ENCODE measurements around the gene KLHL4.
"Not testable (repeated sequence)": the region's sequence is repeated elsewhere in the genome, so short reads cannot be mapped to it uniquely, and the experiment has no call there.

The KLHL4 gene

GRCh38 chrX:87517571-87518141 is at the start of gene KLHL4:
Gene KLHL4, plus strand, starts transcription at chrX:87517802. Its CDS starts 92 bp downstream, at chrX:87517894.
- DNase-seq = no peak

DNA sequence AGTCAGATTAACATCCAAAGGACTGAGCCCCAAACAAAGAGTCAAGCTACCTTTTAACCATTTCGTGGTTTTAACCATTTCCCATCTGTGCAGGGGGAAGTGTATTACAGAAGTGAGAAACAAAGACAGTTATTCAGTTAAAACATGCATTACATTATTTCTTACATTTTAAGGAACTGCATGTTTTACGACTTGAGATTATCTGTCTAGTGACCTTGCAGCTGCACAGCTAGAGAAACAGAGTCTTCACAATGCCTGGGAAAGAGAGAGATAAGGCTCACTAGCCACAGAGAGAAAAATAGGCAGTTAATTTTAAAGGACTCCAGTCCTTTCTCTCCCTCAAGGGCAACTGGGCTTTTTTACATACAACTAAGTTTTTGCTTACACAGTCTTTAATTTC is 48.7 kb upstream of the KLHL4 start:
- DNase-seq = no peak

- no peak for DNase-seq
Measured at GRCh38 chrX:87475793-87476192, 41.8 kb upstream of the KLHL4 start.

DNA sequence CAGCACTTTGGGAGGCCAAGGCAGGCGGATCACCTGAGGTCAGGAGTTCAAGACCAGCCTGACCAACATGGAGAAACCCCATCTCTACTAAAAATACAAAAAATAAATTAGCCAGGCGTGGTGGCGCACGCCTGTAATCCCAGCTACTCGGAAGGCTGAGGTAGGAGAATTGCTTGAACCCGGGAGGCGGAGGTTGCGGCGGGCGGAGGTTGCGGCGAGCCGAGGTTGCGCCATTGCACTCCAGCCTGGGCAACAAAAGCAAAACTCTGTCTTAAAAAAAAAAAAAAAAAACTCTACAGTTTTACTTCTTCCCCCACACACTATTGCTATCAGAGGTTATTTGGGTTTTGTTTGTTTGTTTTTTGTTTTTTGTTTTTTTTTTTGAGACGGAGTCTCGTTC is 38.9 kb upstream of the KLHL4 start:
- not testable (repeated sequence) for DNase-seq

DNA sequence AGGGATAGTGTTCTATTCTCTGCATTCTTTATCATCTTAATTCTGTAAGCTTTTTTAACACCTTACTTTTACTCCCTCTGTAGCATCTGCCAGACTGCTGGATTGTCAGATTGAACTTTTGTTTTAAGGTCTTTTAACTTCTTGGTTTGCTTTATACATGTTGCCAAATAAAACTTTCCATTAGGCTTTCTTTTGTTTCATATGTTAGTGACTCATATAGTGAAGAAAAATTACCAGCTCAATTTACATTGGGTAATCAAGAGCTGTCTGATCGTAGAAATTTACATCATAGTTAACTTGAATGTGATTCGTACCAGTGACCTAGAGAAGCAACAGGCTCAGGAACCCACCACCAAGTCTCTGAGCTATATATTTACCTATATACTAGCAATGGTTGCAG is 28.5 kb upstream of the KLHL4 start:
- DNase-seq = no peak

- no peak for DNase-seq
Measured at GRCh38 chrX:87515836-87516235, 1.8 kb upstream of the KLHL4 start.

GRCh38 chrX:87516717-87517121 is 883 bp upstream of the KLHL4 start:
- no peak for DNase-seq

DNA sequence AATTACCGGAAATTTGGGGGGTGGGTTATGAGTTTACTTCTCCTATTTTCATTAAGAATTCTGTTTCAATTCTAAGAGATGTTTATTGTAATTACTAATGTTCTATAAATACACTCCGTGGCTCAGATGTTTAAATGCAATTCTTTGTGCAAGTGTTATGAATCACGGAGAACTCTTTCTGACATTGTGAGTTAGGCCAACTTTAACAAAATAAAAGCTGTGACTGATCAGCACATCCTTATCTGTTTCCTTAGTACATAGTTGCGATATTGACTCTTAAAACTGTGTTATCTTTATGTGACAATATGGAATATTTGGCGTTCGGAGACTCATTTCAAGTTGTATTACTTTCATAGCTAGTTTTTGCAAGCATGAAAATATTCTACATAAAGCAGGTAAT is 902 bp downstream of the KLHL4 start:
- DNase-seq = no peak

GRCh38 chrX:87525771-87526229 is 8.2 kb downstream of the KLHL4 start:
- DNase-seq = no peak

GRCh38 chrX:87526281-87526680 is 8.7 kb downstream of the KLHL4 start:
- DNase-seq = no peak

DNA sequence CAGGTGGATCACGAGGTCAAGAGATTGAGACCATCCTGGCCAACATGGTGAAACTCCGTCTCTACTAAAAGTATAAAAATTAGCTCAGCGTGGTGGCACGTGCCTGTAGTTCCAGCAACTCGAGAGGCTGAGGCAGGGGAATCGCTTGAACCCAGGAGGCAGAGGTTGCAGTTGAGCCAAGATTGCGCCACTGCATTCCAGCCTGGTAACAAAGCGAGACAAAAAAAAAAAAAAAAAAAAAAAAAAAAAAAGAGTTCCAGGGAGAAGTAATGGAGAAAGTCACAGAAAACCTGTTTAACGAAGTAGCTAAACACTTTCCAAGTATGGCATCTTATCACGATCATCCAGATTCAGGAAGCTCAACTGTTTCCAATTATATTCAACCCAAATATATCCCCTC is 10.9 kb downstream of the KLHL4 start:
- DNase-seq = no peak

GRCh38 chrX:87571964-87572363 is 54.4 kb downstream of the KLHL4 start:
- no peak for DNase-seq

- DNase-seq = no peak
Measured at GRCh38 chrX:87572901-87573300, 55.3 kb downstream of the KLHL4 start.

DNA sequence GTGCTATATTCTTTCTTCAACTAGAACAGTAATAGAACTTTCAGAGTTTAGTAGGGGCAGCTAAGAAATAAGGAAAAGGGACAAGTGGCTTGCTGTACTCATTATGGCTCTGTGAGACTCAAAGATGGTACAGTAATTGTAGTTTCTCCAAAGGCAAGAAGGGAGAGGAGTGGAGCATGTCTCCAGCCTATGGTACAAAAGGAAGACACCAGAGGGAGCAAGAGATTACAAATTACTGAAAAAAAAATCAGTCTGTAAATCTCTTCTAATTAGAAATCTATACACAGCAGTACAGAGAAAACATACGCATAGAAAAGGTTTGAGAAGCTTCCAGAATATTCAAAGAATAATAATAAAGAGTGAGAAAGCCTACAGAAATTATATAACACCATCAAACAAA is 61.4 kb downstream of the KLHL4 start:
- DNase-seq = no peak

DNA sequence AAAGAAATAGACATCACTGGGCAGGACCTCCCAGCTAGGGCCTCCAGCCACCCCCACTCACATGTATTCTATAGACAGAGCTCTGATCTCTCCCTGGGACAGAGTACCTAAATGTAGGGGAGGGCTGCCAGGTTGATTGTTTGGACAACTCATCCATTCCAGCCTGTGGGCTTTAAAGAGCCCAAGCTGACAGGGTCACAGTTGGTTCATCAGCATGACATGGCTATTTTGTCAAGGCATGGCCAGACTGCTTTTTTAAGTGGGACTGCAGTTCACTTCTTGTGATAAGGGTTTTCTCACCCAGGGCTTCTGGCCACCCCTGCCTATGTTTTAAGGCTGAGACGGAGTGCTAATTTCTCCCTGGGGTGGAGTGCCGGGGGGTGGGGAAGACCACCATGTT is 63.3 kb downstream of the KLHL4 start:
- DNase-seq = no peak

DNA sequence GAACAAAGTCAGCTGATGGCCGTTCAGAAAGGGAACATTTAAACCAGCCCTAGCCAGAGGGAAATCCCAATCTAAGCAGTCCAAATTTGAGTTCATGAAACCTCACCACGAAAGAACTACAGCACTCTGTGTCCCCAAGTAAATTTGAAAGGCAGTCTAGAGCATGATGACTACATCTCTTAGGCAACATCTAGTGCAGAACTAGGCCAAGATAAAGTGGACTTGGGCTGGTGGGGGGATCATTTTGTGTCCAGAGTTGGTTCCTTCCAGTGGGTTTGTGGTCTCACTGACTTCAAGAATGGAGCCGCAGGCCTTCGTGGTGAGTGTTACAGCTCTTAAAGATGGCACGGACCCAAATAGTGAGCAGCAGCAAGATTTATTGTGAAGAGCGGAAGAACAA is 64.9 kb downstream of the KLHL4 start:
- DNase-seq = no peak

GRCh38 chrX:87583679-87584078 is 66.1 kb downstream of the KLHL4 start:
- DNase-seq = no peak

- no peak for DNase-seq
Measured at GRCh38 chrX:87616371-87616770, 98.8 kb downstream of the KLHL4 start.

DNA sequence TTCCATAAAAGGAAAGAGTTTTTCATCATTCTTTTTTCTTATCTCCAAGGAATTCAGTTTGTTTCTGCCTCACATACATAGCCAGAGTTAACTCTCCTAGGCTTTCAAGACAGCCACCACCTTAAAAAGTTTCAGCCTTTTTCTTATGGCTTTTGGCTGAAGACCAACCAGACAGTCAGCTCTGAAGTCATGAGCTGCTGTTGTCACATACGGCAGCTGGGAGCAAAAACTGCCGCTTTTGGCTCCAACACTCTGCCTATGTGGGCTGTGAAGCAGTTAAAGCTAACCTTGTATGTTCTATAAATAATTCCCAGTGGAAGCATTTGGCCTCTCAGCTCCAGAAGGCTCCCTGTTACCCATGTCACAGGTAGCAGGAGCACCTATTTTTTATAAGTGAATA is 104.1 kb downstream of the KLHL4 start:
- DNase-seq = no peak

- no peak for DNase-seq
Measured at GRCh38 chrX:87626996-87627395, 109.4 kb downstream of the KLHL4 start.

- no peak for DNase-seq
Measured at GRCh38 chrX:87634361-87634760, 116.8 kb downstream of the KLHL4 start.

DNA sequence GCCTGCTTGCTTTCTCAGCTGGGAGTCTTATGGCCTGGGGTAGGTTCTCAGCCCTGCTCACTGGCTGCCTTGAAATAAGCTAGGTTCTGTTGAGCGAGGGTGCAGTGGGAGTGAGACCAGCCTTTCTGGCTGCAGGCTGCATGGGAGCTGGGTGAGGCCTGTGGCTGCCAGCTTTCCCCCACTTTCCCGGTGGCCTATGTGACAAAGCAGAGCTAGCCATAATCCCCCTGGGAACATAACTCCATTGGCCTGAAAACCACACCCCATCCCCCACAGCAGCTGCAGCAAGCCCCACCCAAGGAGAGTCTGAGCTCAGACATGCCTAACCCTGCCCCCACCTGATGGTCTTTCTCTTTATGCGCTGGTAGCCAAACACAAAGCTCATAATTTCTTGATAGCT is 118.9 kb downstream of the KLHL4 start:
- DNase-seq = no peak

DNA sequence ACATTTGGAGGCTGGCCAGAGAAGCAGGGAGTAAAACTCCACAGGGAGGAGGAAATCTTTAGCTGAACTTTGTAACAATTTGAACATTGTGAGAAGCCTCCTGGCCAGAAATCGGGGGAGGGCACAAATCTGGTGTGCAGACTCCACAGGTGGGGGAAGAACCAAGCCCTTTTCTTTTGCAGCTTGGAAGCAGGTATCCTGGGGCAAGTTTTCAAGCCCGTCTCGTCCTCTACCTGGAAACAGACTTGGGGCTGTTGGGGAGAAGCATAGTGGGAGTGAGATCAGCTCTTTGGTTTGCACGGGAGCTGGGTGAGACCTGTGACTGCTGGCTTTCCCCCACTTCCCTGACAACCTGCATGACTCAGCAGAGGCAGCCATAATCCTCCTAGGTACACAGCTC is 123.8 kb downstream of the KLHL4 start:
- not testable (repeated sequence) for DNase-seq

GRCh38 chrX:87661761-87662160 is 144.2 kb downstream of the KLHL4 start:
- no peak for DNase-seq

GRCh38 chrX:87663421-87663820 is 145.8 kb downstream of the KLHL4 start:
- no peak for DNase-seq

DNA sequence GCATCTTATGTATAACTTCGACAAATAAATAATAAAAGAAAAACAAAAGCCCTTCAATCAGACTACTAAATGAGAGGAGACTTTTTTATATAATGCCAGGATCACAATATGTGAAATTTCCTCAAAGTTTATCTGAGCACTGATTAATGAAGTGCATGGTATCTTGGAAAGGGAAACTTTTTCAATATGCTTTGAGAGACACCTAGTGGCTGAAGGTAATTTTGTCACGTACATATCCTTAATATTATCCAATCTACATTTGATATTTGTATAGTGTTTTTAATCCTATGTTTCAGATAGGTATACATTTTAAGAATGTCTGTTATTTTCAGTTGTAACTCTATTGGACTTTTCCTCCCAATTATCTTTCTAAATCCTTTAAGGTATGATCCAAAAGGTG is 146.8 kb downstream of the KLHL4 start:
- no peak for DNase-seq

Data from DMS79 treated with DMSO at 0.1 percent for 48 hours (cell line).